ENCODE data around the gene EID2. TPM values are rescaled to one million over a fixed set of nuclear protein-coding genes. Genes with fewer than 3 reads are reported as not detected.

The EID2 gene
- total RNA-seq, 6 experiments from 2014 or later = 4.3 to 7.6 (median 5.4) TPM

- intact Hi-C loops (cut with DNase I) = no loop called here
- Histone ChIP-seq H3K4me1 (peaks cover 0 to 8% (median 3%) of the 10 kb centered on the region in 4 donors), H3K4me3 (no peak overlapping the region), H3K27me3 (no peaks in the 10 kb centered on the region), H3K9me3 (no peaks in the 10 kb centered on the region), H3K27ac (no peak overlapping the region), H3K36me3 (no peaks in the 10 kb centered on the region)
- DNase-seq (no peak), ATAC-seq (no peak)
- TF ChIP-seq POLR2A (IDR thresholded peaks at IDR 0.05) = no peak
- 39% methylated on average over 2 of the region's 2 CpGs for WGBS (ENCODE audit: insufficient coverage, low coverage, low lambda C conversion rate, missing lambda C conversion rate)
Observed at GRCh38 chr19:39512988-39513387, 27.0 kb downstream of the EID2 start.

GRCh38 chr19:39509233-39509632 lies 30.7 kb downstream of the EID2 start:
- WGBS (ENCODE audit: insufficient coverage, low coverage, low lambda C conversion rate, missing lambda C conversion rate) = 33% methylated on average over 1 of the region's 2 CpGs

GRCh38 chr19:39508629-39509028 lies 31.3 kb downstream of the EID2 start:
- Histone ChIP-seq H3K9me3 (no peaks in the 10 kb centered on the region), H3K27ac (no peak overlapping the region), H3K36me3 (no peaks in the 10 kb centered on the region), H3K4me3 (no peak overlapping the region), H3K4me1 (no peaks in the 10 kb centered on the region), H3K27me3 (no peaks in the 10 kb centered on the region)
- ATAC-seq = no peak
- DNase-seq = no peak
- WGBS (ENCODE audit: insufficient coverage, low coverage, low lambda C conversion rate, missing lambda C conversion rate) = 71% methylated on average over 7 of the region's 9 CpGs
- TF ChIP-seq CTCF (IDR thresholded peaks at IDR 0.05) = no peak
- no peak for TF ChIP-seq POLR2A (IDR thresholded peaks at IDR 0.05)
- intact Hi-C loops (cut with DNase I) = no loop called here

More at GRCh38 chr19:39509233-39509632, 30.7 kb downstream of the EID2 start:
- intact Hi-C loops (cut with DNase I) = no loop called here
- DNase-seq (no peak), ATAC-seq (no peak)
- TF ChIP-seq POLR2A (IDR thresholded peaks at IDR 0.05) = no peak
- no peak for TF ChIP-seq CTCF (IDR thresholded peaks at IDR 0.05)
- H3K27me3 ChIP-seq = no peaks in the 10 kb centered on the region
- H3K9me3 ChIP-seq = no peaks in the 10 kb centered on the region
- H3K4me1 ChIP-seq = no peaks in the 10 kb centered on the region
- no peaks in the 10 kb centered on the region for H3K36me3 ChIP-seq
- H3K27ac ChIP-seq = no peak overlapping the region
- no peak overlapping the region for H3K4me3 ChIP-seq

- WGBS (ENCODE audit: insufficient coverage, low coverage, low lambda C conversion rate, missing lambda C conversion rate) = 32% methylated on average over 21 of the region's 24 CpGs
- H3K27me3 ChIP-seq = no peaks in the 10 kb centered on the region
- H3K9me3 ChIP-seq = no peaks in the 10 kb centered on the region
- H3K27ac ChIP-seq = no peak overlapping the region
- DNase-seq (no peak), ATAC-seq (no peak)
- H3K4me1 ChIP-seq = no peaks in the 10 kb centered on the region
- intact Hi-C loops (cut with DNase I) = no loop called here
- TF ChIP-seq CTCF (IDR thresholded peaks at IDR 0.05) = no peak
- no peak overlapping the region for H3K4me3 ChIP-seq
- no peaks in the 10 kb centered on the region for H3K36me3 ChIP-seq
Observed at GRCh38 chr19:39507715-39508364, 32.1 kb downstream of the EID2 start.

- 5% methylated on average over 14 of the region's 96 CpGs for WGBS (ENCODE audit: insufficient coverage, low coverage, low lambda C conversion rate, missing lambda C conversion rate)
- Histone ChIP-seq H3K27me3 (no peaks in the 10 kb centered on the region), H3K27ac (no peak overlapping the region), H3K36me3 (no peaks in the 10 kb centered on the region), H3K9me3 (no peaks in the 10 kb centered on the region), H3K4me3 (peak overlapping the region in 2 of 3 donors; percentile 5 to 26), H3K4me1 (no peaks in the 10 kb centered on the region)
- intact Hi-C loops (cut with DNase I) = no loop called here
- DNase-seq = no peak
- peak in 1 of 4 donors; percentile 32 for ATAC-seq
- no peak for TF ChIP-seq CTCF (IDR thresholded peaks at IDR 0.05)
- no peak for TF ChIP-seq POLR2A (IDR thresholded peaks at IDR 0.05)
Observed at GRCh38 chr19:39506944-39507714, 32.8 kb downstream of the EID2 start.
